HG03060 (cell line): ENCODE data around the gene WDR33.

Source experiments
- ATAC-seq: cut with Tn5 transposase; IDR thresholded peaks from one replicate; pipeline ENCODE4 v1.9.1; 2021; ENCODE audit warnings: low read depth, moderate number of reproducible peaks; ENCODE audit not compliant: unreplicated experiment

The WDR33 gene

DNA sequence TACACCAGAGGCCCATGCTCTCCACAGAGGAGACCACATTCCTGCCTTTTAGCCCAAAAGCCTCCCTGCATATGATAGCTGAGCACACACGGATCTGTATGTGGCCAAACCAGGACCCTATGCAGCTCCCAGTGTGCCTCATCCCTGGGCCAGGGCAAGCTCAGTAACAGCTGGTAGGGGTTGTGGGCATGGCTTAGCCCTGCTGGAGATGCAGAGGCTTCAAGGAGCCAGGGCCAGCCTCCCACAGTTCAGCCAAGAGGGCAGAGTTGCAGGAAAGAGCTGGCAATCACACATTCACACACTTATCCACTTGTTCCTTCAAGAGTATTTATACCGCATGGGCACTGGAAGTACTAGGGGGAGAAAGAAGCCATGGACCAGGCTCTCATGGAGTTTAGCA, 134.1 kb downstream of the WDR33 start:
- ATAC-seq: no peak

DNA sequence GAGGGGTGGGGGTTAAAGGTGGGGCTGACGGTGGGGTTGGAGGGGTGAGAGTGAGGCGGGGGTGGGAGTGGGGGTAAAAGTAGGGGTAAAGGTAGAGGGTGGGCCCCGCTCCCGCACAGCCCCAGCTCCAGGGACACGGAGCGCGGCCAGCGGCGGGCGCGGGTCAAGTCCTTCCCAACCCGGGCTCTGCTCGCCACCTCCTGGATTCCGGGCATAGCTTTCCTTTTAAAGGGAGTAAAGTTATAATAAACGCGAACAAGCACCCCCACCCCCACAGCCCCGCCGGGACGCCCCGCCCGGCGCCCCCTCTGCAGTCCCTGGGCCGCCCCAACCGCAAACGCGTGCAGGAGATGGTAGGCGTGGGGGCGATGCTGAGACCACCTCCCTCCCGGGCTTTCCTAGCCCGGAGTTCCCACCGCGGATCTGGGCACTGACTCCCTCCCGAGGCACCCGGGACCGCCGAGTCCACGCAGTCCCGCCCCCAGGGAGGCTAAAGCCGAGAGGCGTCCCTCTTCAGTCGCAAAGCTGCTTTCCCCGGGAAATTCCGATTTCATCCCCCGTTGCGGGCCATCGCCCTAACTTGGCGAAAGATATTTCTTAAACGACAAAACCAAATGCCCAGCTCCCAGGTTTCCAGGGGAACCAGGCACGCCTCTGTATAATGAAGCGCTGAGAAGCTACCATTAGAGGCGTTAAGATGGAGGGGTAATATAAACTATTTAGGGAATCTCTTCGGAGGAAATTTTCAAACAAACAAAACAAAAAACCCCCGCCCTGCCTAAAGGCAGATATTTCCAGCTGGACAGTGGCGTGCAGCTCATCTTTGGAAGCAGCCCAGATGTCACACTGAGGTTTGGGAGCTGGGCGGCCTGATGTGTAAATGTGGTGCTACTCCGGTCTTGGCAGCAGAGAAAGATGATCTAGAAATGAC, 135.4 kb downstream of the WDR33 start, which contains the start of gene LIMS2:
Gene LIMS2, minus strand, starts transcription at position 200 of the 931 bp plus-strand sequence. CDS start 506 bp downstream, outside the sequence.
- ATAC-seq: no peak

DNA sequence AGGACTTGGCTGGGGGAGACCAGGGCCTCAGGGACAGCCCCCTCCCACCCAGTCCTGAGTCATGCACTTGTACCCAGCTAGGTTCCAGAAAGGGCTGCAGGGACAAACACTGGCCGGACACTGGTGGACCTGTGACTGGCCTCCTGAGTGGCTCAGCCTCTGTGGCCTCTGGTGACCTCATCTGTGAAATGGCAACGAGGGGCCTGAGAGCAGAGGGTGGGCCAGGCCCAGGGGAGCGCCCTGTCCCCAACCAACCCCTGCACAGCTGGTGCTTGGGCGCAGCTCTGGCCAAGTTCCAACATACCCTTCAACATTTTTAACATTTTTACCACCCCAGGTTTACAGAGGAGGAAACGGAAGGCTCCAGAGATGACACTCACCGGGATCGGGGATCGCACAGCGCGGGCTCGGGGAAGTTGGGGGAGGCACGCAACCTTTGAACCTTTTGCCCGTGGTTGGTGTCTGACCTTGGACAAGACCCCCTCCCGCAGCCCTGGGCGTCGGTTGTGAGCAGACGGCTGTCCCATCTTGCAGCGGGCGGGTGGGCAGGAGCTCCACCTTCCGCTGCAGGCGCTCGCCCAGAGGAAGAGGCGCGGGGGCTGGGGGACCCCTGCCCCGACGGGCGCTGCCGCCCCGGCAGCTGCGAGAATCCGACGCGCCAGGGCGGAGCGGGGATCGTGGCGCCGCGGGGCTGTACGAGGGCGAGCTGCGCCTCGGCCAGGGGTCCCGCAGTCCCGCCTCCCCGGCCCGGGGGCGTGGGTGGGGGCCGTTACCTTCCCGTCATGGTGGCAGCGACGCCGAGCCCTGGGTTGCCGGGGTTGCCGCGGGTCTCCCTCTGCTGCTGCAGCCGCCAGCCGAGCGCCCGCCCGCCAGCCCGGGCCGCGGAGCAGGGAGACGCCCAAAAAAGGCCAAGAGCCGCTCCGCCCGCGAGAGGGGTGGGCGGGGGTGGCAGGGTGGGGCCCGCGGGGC, 136.4 kb downstream of the WDR33 start:
- no peak for ATAC-seq

DNA sequence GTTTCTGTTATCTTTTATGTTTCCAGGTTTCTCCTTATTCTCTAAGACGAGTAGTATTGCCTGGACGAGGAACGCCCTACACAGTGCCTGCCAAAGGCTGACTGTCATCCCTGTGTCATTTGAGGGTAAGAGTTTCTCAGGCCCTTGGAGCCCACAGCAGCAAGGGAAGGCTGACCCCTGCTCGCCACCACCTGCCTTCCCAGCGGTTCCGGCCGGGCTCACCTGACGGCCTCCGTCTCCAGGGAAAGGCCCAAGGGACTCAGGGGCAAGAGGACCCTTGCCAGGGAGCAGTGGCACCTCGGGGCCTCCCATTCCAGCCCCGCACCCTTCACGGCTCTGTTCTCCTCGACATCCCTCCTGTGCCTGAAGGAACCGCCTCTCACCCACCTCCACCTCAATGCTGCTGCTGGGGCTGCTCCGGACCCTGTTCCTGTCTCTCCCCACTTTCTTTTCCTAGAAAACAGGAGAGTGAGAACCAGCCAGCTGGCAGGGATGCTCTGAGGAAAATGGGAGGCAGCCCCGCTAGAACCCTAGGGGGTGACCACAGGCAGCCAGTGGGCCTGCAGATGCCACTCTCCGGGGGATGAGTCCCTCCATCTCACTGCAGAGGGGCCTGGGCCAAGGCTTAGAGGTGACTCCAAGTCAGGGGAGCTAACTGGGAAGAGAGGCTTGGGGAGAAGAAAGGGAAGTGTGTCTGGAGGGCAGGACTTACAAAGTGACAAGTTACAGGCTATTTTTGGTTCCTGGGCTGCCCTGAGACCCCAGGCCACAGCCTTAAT, 137.5 kb downstream of the WDR33 start:
- ATAC-seq: no peak

DNA sequence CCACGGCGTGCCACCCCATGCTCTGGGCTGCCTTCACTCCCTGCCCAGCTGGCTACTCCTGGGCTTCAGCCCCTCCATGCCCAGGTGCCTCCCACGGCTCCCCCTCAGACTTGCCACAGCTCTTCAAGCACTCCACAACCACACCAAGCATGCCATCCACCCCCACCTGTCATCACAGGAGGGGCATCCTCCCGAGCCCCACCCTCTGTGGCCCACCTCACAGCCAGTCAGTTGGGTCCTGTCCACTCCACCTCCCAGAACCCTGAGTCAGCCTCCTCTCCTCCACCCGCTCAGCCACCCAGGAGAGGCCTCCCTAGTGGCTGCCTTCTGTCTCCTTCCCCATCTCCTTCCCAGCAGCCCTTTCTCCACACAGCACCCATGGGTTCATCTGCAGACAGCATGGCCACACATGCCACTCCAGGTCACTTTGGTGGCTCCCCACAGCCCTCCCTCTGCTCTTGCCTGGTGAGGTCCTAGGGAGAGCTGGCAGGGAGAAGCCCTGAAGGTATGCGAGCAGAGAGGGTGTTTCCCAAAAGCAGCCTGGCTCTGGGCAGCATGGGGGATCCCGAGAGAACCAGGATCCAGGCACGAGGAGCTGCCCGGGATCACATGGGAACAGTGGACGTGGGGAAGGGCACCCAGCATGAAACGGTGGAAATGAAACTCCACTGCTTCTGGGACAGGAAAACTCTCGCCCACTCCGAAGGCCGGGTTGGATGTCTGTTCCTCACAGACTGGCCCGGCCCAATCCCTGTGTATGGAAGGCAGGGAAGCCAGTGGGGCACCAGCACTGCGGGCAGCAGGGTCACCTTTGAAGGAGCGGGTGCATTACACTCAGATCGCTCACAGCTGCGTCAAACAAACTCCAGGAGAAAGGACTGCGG, 138.4 kb downstream of the WDR33 start:
- no peak for ATAC-seq

DNA sequence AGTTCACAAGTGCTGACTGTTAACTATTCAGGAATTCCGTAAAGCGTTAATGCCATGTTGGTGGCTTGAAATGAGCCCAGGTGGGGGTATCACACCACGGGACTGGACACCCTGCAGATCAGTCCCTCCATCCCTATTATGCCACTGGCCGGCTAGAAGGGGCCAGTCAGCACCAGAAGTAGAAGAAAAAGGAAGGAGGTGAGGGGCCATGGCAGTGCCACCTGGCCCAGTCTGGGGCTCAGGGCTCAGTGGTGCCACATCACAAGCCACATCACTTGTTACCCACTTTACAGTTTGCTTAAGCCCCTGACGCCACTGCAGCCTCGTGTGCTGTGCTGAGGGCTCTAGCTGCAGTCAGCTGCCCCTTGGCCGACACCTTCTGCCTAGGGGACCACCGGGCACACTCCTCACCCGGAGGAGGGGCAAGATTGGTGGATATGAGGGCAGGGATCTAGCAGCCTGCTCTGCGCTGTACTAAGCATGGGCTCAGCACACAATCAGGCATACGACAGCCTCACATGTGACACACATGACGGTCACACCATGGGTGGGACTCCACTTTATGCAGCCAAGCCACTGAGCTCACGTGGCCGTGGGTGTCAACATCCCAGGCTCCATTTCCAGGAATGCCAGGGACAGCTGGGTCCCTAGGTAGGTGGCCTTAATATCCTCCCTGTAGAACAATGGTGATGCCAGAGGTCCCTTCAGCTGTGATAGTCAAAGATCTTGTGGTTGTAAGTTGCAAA, 139.2 kb downstream of the WDR33 start:
- no peak for ATAC-seq

DNA sequence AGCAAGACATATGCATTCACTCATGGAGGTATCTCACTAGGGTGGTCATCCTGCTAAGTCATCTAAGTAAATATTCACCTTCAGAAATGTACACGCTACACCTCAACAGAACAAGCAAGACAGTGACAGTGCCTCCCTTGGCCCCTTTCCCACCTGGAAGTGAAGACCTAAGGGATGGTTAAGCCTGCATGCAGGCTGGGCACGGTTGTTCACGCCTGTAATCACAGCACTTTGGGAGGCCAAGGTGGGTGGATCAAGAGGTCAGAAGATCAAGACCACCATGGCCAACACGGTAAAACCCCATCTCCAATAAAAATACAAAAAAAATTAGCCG, 140.0 kb downstream of the WDR33 start:
- ATAC-seq: no peak

DNA sequence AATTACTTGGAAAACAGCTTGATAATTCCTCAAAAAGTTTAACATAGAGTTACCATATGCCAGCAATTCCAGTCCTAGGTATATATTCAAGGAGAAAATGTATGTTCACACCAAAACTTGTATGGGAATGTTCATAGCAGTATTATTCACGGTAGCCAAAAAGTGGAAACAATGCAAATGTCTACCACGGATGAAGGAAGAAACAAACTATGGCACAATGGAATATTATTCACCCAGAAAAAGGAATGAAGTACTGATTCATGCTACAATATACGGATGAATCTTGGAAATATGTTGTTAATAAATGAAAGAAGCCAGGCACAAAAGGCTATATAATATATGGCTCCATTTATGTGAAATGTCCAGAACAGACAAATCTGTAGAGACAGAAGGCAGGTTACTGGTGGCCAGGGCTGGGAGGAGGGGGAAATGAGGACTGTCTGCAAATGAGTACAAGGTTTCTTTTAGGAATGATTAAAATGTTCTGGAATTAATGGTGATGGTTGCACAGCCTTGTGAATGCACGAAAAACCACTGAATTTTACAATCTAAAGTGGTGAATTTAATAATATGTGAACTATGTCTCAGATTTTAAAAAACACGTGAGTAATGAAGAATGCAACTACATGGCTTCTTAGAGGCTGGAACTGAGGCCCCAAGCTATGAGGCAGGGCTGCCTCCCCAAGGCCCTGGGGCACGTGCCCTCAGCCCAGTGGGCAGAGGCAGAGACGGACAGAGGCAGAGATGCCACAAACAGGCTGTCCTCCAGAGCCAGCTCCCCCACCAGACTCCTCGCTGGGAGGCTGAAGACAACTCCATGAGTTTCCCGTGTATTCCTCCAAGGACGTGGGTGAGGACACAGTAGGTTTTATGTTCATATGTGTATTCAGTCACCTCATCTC, 140.7 kb downstream of the WDR33 start:
- ATAC-seq: no peak

DNA sequence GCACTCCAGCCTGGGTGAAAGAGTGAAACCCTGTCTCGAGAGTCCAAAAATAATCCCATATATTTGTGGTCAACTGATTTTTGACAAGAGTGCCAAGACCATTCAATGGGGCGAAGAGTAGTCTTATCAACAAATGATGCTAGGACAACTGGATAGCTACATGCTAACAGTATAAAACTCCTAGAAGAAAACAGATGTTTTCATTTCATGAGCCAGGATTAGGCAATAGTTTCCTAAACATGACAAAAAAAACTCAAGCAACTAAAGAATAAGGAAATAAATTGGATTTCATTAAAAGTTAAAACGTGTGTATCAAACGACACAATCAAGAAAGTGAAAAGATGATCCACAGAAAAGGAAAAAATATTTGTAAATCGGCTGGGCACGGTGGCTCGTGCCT, 141.9 kb downstream of the WDR33 start:
- ATAC-seq: no peak

DNA sequence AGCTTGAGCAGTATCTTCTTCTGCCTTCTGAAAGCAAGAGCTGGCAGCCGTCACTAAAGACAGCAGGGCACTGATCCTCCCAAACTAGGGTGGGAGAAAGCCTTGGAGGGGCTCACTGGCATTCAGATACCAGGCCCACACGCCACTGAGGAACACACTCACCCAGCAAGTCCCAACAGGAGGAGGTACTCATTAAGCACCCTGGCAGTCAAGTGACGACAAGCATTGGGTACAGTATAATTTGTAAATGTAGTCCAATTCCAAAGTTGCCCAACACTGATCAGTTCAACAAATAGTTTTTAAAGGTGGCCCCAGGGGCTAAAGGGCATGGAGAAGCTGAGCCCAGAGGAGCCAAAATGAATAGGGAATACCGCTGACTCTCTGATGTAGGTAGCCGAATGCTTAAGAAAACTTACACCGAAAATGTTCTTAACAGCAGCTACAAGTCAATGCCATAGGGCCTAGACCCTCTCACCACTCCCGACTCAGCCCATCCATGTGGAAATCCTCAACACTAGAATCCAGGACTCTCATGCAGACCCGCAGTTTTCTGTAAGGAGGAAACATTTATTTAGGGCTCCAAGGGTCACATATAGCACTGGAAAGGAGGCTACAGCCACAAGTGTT, 145.6 kb downstream of the WDR33 start:
- ATAC-seq: no peak

DNA sequence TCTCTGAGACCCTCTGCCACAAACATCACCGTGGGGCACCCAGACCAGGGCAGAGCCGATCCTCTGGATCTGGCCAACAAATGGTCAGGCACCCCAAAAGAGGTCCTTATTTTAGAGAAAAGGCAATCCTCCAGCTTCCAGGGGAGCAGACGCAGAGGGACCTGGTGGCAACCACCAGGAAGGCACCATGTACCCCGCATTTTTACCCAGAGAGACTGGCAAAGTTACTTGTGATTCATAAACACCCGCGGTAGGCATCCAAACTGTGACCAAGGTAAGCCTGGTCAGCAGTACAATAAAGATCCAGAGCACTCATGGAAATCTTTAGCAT, 146.1 kb downstream of the WDR33 start:
- no peak for ATAC-seq

DNA sequence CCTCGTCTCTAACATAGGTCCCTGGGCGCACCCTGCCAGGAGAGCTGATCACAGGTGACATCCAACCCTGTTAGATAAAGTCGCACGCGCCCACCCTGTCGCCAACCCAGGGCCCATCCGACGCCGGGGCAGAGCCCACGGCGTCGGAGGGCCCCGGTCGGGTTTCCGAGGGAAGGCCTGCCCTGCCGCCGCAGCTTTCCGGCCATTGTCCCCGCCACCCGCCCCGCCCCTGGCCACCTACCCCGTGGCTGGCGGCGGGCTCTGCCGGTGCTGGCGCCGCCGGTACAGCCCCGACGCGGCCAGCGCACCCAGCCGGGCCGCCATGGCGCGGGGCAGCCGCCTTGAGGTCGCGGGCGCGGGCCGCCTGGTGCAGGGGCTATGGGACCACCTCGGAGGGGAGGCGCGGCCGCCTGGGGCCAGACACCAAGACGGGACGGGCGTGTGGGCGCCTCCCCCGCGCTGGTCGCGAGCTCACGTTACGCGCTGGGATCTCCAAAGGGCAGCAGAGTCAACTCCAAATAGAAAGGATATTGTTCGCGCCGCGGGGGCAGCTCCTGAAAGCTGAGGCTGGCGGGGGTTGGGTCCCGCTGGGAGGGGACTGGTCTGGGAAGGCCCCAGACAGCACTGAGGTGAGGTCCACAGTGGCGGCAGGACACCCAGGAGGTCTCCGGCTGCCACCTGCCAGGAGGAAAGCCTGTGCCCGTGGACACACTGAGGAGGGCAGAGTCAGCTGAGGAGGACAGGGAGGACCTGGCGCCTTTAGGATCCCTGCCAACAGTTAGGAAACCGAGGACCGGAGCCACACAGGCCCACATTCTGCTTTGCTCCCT, 146.7 kb downstream of the WDR33 start:
- ATAC-seq: no peak

DNA sequence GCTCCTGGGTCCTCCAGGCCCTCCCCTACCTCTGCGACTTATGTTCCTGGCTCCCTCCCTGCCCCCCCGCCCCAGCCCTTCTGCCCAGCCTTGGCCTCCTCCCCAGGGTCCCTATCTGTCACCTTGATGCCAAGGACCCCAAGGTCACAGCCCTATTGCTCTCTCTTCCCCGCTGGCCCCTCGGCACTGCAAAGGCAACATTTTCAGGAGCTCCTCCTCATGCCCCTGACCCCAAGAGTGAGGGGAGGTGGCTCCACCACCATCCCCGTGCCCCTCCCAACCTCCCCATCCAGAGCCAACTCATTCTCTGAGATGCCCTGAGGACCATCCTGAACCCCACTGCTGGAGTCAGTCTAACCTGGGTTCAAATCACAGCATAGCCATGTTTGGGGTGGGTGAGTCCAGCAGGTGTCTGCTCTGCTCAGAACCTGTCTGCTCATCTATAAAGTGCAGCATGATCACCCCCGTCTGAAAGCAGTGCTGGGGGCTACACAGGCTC, 147.4 kb downstream of the WDR33 start:
- no peak for ATAC-seq

DNA sequence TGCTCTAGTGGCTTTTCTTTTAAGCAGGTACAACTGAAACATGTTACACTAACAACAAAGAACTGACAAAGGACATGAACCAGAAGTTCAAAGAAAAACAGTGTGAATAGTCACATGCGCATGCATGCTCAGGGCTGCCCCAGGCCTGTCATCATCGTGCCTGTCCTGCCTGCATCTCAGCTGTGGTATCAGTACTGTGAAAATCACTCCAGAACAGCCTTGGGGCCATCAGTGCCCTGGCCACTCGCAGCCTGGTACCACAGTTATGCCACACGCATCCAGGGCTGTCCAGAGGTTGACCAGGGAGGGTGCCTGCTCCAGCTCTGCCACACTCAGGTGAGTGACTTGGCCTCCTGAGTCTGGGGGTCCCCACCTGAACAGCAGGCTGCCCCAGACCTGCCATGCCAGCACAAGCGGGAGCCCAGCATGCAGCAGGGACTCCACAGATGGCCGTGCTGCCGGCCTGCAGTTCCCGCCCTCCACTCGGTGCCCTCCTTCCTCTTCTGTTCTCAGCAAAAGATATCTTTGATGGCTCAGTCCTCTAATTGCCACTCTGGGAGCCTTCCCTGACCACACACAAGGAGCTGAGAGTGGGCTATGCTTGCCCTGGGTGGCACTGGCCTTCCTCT, 147.9 kb downstream of the WDR33 start:
- no peak for ATAC-seq

DNA sequence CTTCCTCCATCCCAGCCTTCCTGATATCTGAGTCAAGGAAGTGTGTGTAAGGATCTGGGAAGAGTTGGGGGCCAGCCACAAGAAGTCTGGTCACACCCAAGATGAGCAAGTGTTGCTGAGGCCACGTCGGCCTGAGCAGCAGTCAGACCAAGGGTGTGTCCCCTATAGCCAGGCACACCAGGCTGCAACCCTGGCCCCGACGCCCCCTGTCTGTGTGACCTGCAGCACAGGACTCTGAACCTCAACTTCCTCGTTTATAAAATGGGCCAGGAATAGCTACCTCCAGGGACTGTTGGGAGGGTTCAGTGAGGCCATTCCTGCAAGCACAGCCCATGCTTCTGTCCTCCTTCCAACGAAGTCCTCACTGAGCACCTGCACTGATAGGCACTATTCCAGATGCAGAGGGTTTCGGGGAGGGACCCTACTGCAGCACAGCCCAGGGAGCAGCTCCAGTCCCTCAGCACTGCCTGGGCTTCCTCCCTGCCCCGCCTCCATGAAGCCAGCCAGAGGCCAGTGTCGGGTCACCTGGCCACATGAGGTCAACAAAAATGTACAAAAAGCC, 148.9 kb downstream of the WDR33 start:
- no peak for ATAC-seq
